Left ventricle myocardium inferior (tissue), 1 donor: ENCODE data around the gene TSPAN11. TPM values are rescaled to one million over a fixed set of nuclear protein-coding genes. Genes with fewer than 3 reads are reported as not detected.

ENCODE experiments used
- DNase-seq: peaks from one replicate; pipeline ENCODE4 v3.0.0-alpha.2; 2020
- H3K27ac ChIP-seq: fragments of 200-600 bp; replicated peaks from 2 replicates; pipeline ENCODE4 v1.8.0; 2021
- H3K27me3 ChIP-seq: fragments of 200-600 bp; 2 replicates; pipeline ENCODE4 v1.8.0; 2021; ENCODE audit warnings: low read depth
- H3K36me3 ChIP-seq: fragments of 200-600 bp; 2 replicates; pipeline ENCODE4 v1.8.0; 2021
- H3K4me1 ChIP-seq: fragments of 200-600 bp; 2 replicates; pipeline ENCODE4 v1.8.0; 2021
- H3K4me3 ChIP-seq: fragments of 200-600 bp; 2 replicates; pipeline ENCODE4 v1.8.0; 2021; ENCODE audit warnings: mild to moderate bottlenecking, moderate library complexity
- H3K9me3 ChIP-seq: fragments of 200-600 bp; replicated peaks from 2 replicates; pipeline ENCODE4 v1.8.0; 2021
- intact Hi-C: fragments of 100-400 bp; cut with micrococcal nuclease; formaldehyde crosslinking; loops from one replicate; pipeline ENCODE4 v1.11.0; 2022
- total RNA-seq: library from RNA; stranded (reverse); fragmentation: NEBNext Ultra II Directional; extraction: Animal tissue kit (Norgen Biotek cat#: 25700); gene quantifications from one replicate; pipeline ENCODE4 v1.2.1, GENCODE V29; 2021
- TF ChIP-seq, protein P1 (sequence below): fragments of 200-600 bp; IDR thresholded peaks from 2 replicates; pipeline ENCODE4 v1.8.0; 2021; ENCODE audit warnings: antibody characterized with exemption, mild to moderate bottlenecking, borderline replicate concordance
- donor health status: DM: no; HTN: yes; CAD: no; lungs with severe emphysema.

The TSPAN11 gene
- total RNA-seq, 1 donor from 2014 or later = 1.7 TPM

DNA sequence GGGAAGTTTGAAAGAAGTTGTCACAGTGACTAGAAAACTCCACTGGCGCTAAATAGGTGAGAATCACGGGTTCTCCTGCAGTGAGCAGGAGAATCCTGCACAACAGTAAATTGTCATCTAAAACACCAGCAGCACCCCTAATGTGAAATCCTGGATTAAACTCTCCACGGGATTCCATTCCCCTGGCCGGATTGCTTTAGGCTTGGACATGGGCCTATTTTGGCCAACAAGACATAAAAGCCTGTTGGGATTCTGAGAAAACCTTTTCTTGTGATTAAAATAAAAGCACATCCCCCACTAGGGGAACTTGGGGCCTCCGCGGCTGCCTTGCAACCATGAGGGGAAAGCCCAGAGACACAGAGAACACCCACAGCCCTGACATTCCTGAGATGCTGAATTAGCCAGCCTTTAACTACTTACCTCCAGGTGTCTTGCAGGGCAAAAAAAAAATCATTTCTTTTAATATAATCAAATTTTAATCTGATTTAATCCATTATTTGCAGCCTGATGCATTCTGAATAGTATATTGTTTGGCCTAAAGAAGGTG is 21.0 kb upstream of the TSPAN11 start:
- DNase-seq = no peak
- intact Hi-C loops = no loop called here
- Histone ChIP-seq H3K4me1 (peaks cover 11% of the 10 kb centered on the region), H3K27ac (no peak overlapping the region), H3K27me3 (peaks cover 5% of the 10 kb centered on the region), H3K9me3 (no peaks in the 10 kb centered on the region), H3K36me3 (no peaks in the 10 kb centered on the region), H3K4me3 (no peak overlapping the region)
- TF ChIP-seq, protein P1, sequence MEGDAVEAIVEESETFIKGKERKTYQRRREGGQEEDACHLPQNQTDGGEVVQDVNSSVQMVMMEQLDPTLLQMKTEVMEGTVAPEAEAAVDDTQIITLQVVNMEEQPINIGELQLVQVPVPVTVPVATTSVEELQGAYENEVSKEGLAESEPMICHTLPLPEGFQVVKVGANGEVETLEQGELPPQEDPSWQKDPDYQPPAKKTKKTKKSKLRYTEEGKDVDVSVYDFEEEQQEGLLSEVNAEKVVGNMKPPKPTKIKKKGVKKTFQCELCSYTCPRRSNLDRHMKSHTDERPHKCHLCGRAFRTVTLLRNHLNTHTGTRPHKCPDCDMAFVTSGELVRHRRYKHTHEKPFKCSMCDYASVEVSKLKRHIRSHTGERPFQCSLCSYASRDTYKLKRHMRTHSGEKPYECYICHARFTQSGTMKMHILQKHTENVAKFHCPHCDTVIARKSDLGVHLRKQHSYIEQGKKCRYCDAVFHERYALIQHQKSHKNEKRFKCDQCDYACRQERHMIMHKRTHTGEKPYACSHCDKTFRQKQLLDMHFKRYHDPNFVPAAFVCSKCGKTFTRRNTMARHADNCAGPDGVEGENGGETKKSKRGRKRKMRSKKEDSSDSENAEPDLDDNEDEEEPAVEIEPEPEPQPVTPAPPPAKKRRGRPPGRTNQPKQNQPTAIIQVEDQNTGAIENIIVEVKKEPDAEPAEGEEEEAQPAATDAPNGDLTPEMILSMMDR = no peak

DNA sequence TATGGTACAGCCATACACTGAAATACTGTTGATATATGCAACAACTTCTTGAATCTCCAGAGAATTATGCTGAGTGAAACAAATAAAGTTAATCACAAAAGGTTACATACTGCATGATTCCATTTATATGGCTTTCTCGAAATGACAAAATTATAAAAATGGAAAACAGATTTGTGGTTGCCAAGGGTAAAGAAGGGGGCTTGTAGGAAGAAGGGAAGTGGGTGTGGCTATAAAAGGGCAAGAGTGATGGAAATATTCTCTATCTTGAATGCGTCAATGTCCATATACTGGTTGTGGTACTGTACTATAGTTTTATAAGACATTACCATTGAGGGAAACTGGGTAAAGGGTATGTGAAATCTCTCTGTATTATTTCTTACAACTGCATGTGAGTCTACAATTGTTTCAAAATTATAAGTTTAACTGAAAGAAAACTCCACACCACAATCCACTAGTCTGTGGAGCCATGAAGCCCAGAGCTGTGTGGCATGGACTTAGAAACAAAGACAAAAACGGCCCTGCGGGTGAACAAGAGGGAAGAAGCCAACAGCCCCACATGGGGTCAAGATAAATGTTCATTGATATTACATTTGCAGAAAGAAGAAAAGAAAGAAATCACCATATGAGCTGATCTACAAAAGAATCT is 18.3 kb upstream of the TSPAN11 start:
- Histone ChIP-seq H3K4me1 (peaks cover 11% of the 10 kb centered on the region), H3K4me3 (no peak overlapping the region), H3K27me3 (no peaks in the 10 kb centered on the region), H3K9me3 (no peaks in the 10 kb centered on the region), H3K27ac (no peak overlapping the region), H3K36me3 (no peaks in the 10 kb centered on the region)
- no peak for DNase-seq
- intact Hi-C loops = no loop called here
- TF ChIP-seq, protein P1 = no peak

DNA sequence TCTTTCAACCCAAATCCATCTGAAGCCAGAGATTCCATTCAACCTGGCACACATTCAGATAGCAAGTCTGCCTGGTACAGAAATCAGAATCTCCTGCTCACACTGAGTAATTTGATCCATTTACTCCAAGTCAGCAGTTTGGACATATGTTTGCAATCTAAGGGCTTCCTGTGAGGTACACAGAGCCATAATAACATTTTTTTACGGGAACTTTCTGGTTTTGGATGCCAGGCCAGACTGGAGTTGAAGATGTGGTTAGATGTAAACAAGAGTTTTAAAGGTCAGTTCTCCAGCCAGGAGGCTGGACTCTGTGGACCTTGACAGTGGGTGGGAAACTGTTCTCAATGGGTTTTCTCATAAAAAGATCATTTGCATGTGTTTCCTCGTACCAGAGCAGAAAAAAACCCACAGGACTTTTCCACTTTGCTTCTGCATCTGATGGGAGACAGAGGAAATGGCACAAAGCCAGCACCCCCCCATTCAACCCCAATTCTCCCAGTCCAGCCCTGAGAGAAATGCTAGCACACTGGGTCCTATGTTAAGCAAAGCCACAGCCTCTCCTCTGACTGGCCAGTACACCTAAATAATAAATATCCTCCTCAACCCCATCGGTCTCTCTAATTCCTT is 17.7 kb upstream of the TSPAN11 start:
- H3K27ac ChIP-seq = peak overlapping the region; percentile 50
- peaks cover 11% of the 10 kb centered on the region for H3K4me1 ChIP-seq
- no peak overlapping the region for H3K4me3 ChIP-seq
- intact Hi-C loops = no loop called here
- DNase-seq = no peak
- TF ChIP-seq, protein P1 = no peak
- H3K27me3 ChIP-seq = no peaks in the 10 kb centered on the region
- H3K9me3 ChIP-seq = no peaks in the 10 kb centered on the region
- no peaks in the 10 kb centered on the region for H3K36me3 ChIP-seq

DNA sequence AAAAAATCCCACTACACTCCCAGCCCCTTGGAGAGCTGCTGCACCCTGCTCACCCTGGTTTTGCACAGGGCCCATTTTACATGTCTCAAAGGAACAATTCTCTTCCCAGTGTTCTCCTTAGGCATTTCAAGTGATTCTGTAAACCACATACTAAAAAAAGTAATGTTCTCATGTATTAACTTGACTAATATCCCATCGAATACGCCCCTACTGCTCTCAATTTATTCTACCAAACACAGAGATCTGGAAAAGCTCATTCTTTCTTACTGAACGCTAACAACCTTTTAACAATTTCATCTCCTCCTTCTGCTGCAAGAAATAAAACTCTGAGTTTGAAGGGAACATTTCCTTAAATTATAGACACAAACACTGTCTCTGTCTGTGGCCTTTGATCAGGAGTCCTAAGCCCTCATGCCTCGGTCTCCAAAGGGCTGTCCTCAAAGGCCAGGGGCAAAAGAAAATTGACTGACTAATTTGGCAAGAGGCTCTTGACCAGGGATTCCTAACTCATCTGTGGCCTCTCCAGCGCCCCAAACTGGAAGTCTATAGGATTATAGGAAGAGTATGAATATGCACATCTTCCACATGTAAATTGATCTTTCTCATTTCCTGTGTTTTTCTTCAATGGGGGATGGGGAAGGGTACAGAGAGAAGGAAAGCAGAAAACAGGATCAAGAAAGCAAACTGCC is 17.1 kb upstream of the TSPAN11 start:
- H3K36me3 ChIP-seq = no peaks in the 10 kb centered on the region
- intact Hi-C loops = no loop called here
- H3K27ac ChIP-seq = peak overlapping the region; percentile 50

DNA sequence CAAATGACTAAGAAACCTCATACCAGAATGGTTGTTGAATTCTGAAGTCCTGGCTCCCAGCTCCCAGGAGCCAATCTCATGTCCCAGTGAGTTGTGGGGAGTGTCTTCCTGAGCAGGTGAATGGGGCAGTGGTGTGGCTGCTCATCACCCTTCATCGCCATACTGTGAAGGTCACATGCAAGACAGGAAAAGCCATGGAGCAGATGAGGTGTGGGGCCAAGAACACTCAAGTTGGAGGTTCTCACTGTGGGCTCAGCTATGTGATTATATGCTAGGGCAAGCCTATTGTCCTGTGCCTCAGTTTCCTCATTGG is 16.6 kb upstream of the TSPAN11 start:
- no peak overlapping the region for H3K4me3 ChIP-seq
- no peak for DNase-seq
- H3K4me1 ChIP-seq = peaks cover 11% of the 10 kb centered on the region
- TF ChIP-seq, protein P1 = no peak
- H3K36me3 ChIP-seq = no peaks in the 10 kb centered on the region
- peak overlapping the region; percentile 50 for H3K27ac ChIP-seq
- H3K9me3 ChIP-seq = no peaks in the 10 kb centered on the region
- H3K27me3 ChIP-seq = no peaks in the 10 kb centered on the region
- intact Hi-C loops = no loop called here

More for the DNA sequence above, 17.1 kb upstream of the TSPAN11 start:
- TF ChIP-seq, protein P1 = no peak
- peaks cover 11% of the 10 kb centered on the region for H3K4me1 ChIP-seq
- H3K9me3 ChIP-seq = no peaks in the 10 kb centered on the region
- H3K27me3 ChIP-seq = no peaks in the 10 kb centered on the region
- DNase-seq = no peak
- no peak overlapping the region for H3K4me3 ChIP-seq
